GM18502 (cell line): ENCODE data around the gene ANTXR1.

Experiments used
- ATAC-seq: cut with Tn5 transposase; IDR thresholded peaks from one replicate; pipeline ENCODE4 v1.9.1; 2021; ENCODE audit warnings: mild to moderate bottlenecking; ENCODE audit not compliant: unreplicated experiment, poor library complexity

ANTXR1 gene

GRCh38 chr2:69013142-69013839 is at the start of gene ANTXR1:
Gene ANTXR1 (plus strand): TSS chr2:69013179. CDS start chr2:69013500, 321 bp downstream.
- ATAC-seq, result no peak

- no peak for ATAC-seq
Measured at GRCh38 chr2:68964282-68964681, 48.7 kb upstream of the ANTXR1 start.

GRCh38 chr2:68968221-68968620 is 44.8 kb upstream of the ANTXR1 start:
- ATAC-seq, result no peak

GRCh38 chr2:68969736-68970490 is 43.1 kb upstream of the ANTXR1 start:
- ATAC-seq, result no peak

- ATAC-seq, result no peak
Measured at GRCh38 chr2:68970566-68971265, 42.3 kb upstream of the ANTXR1 start.

- ATAC-seq, result no peak
Measured at GRCh38 chr2:68971591-68972231, 41.3 kb upstream of the ANTXR1 start.

- no peak for ATAC-seq
Measured at GRCh38 chr2:68974251-68974650, 38.7 kb upstream of the ANTXR1 start, which contains the start of gene GKN1. Gene GKN1 (plus strand): TSS chr2:68974636. CDS start chr2:68974678, 42 bp downstream.

GRCh38 chr2:68974946-68975665 is 37.9 kb upstream of the ANTXR1 start:
- no peak for ATAC-seq

GRCh38 chr2:68975844-68976243 is 37.1 kb upstream of the ANTXR1 start:
- ATAC-seq, result no peak

- no peak for ATAC-seq
Measured at GRCh38 chr2:68977453-68977852, 35.5 kb upstream of the ANTXR1 start.

GRCh38 chr2:68978098-68978497 is 34.9 kb upstream of the ANTXR1 start:
- ATAC-seq, result no peak

- ATAC-seq, result no peak
Measured at GRCh38 chr2:68980956-68981355, 32.0 kb upstream of the ANTXR1 start.

- no peak for ATAC-seq
Measured at GRCh38 chr2:68987021-68987503, 25.9 kb upstream of the ANTXR1 start.

- ATAC-seq, result no peak
Measured at GRCh38 chr2:68989035-68989434, 23.9 kb upstream of the ANTXR1 start.

GRCh38 chr2:68992341-68992740 is 20.6 kb upstream of the ANTXR1 start:
- no peak for ATAC-seq

- ATAC-seq, result no peak
Measured at GRCh38 chr2:68992933-68993332, 20.0 kb upstream of the ANTXR1 start.

- ATAC-seq, result no peak
Measured at GRCh38 chr2:68993660-68994059, 19.3 kb upstream of the ANTXR1 start.

GRCh38 chr2:68994864-68995263 is 18.1 kb upstream of the ANTXR1 start:
- ATAC-seq, result no peak

GRCh38 chr2:68995916-68996315 is 17.1 kb upstream of the ANTXR1 start:
- ATAC-seq, result no peak

GRCh38 chr2:68997401-68997800 is 15.6 kb upstream of the ANTXR1 start:
- no peak for ATAC-seq
